Astrocyte of the spinal cord (primary cell): Measurements from ENCODE around the gene ABCF2.

Experiments
- DNase-seq: peaks from one replicate; pipeline ENCODE4 v3.0.0; 2011; ENCODE audit warnings: low read depth, low spot score
- H3K4me3 ChIP-seq: 2 replicates; pipeline ENCODE4 v1.5.1; 2011; ENCODE audit warnings: low read depth, mild to moderate bottlenecking, low read length, moderate library complexity
- in situ Hi-C: cut with HindIII; loops from 2 replicates; pipeline ENCODE4 v1.10.0; 2017; ENCODE audit warnings: low sequenced_read_pairs
- TF ChIP-seq, protein P1 (sequence below): IDR thresholded peaks from 2 replicates; pipeline ENCODE4 v1.5.1; 2012; ENCODE audit warnings: low read depth, mild to moderate bottlenecking, low read length, inconsistent platforms

Gene ABCF2

DNA sequence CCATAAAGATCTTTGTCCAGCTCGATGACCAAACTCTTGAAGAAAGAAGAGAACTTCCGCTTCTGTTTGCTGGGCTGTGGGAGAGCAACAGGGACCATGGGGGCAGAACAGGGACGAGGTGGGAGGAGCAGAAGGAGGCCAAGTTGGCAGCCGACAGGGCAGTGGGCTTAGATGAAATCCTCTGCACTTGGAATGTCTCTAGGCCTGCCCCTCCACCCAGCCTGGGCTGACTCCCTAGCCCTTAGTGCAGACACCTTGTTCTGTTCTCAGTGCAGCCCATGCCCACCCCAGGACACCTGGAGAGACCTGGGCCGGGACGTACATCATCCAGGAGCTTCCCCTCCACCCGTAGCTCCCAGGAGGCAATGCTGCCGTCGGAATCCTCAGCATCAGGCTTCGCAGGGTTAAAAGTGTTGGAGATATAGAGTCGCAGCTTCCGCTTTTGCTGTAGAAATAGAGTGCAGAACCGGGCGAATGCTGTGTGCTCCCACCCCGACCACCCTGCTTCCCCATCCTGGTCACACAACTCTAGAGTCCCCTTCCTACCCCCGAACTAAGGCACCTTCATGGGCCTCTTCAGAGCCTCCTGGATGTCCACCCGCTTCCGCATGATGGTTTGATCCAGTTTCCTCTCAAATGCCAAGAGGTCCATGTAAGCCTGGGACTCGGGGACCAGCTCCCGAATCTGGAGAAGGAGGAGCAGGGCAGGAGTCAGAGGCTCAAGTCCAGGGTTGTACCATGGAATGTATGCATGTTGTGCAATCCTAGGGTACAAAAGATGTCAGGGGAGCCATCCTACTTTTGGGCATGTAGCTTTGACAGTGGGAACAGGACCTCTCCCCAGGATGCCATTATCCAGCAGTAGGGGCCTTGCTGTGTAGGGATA, 15.4 kb upstream of the ABCF2 start:
- in situ Hi-C loops: no loop called here
- no peak for DNase-seq
- no peak overlapping the region for H3K4me3 ChIP-seq
- TF ChIP-seq, protein P1, sequence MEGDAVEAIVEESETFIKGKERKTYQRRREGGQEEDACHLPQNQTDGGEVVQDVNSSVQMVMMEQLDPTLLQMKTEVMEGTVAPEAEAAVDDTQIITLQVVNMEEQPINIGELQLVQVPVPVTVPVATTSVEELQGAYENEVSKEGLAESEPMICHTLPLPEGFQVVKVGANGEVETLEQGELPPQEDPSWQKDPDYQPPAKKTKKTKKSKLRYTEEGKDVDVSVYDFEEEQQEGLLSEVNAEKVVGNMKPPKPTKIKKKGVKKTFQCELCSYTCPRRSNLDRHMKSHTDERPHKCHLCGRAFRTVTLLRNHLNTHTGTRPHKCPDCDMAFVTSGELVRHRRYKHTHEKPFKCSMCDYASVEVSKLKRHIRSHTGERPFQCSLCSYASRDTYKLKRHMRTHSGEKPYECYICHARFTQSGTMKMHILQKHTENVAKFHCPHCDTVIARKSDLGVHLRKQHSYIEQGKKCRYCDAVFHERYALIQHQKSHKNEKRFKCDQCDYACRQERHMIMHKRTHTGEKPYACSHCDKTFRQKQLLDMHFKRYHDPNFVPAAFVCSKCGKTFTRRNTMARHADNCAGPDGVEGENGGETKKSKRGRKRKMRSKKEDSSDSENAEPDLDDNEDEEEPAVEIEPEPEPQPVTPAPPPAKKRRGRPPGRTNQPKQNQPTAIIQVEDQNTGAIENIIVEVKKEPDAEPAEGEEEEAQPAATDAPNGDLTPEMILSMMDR: no peak

- in situ Hi-C loops: no loop called here
- DNase-seq: no peak
- H3K4me3 ChIP-seq: no peak overlapping the region
- TF ChIP-seq, protein P1: no peak
These were observed 14.7 kb upstream of the ABCF2 start for GRCh38 chr7:151241755-151242096.

GRCh38 chr7:151240942-151241754, 14.1 kb upstream of the ABCF2 start:
- in situ Hi-C loops: no loop called here
- no peak for DNase-seq
- TF ChIP-seq, protein P1: no peak
- H3K4me3 ChIP-seq: no peak overlapping the region

GRCh38 chr7:151240536-151240935, 13.5 kb upstream of the ABCF2 start:
- no peak for DNase-seq
- H3K4me3 ChIP-seq: no peak overlapping the region
- TF ChIP-seq, protein P1: no peak
- in situ Hi-C loops: no loop called here

DNA sequence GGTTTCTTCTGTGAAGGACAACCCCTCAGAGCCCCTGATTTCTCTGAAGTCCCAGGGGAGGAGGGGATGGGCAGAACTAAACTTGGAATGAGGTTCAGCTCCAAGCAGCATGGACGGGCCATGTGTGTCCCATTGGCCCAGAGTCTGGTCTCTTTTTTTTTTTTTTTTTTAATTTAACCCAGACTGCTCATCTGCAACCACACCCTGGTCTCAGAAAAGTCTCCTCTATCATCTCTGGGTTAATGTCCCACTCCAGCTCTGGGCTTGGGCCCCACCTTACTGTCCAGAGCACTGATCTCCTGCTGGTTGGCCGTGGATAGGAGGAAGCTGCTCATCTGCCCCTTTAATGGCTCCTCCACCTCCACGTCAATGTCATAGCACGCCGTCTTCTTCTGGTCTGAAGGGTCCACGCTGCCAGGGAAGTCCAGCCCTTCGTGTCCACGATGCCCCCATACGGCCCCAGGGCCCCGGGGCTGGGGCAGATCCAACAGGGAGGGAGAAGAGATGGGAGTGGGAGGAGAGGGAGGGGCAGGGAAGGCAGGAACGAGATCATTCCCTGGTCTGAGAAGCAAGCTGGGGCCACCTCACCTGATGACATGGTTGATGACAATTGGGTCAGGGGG, 12.9 kb upstream of the ABCF2 start:
- no peak for DNase-seq
- H3K4me3 ChIP-seq: no peak overlapping the region
- TF ChIP-seq, protein P1: no peak
- in situ Hi-C loops: no loop called here
